Measurements from ENCODE around the gene SDR42E1.

Gene SDR42E1

GRCh38 chr16:82011199-82011641 is at the start of gene SDR42E1:
TSS of gene SDR42E1 (minus strand) at chr16:82011470. CDS start at chr16:82000858, 10,612 bp downstream.
- DNase-seq = no peak

- DNase-seq = no peak
Measured at GRCh38 chr16:82059983-82060421, 48.7 kb upstream of the SDR42E1 start.

GRCh38 chr16:82059161-82059982 is 48.1 kb upstream of the SDR42E1 start:
- no peak for DNase-seq

GRCh38 chr16:82056550-82056896 is 45.3 kb upstream of the SDR42E1 start:
- DNase-seq = no peak

GRCh38 chr16:82055728-82056549 is 44.7 kb upstream of the SDR42E1 start:
- DNase-seq = no peak

GRCh38 chr16:82055117-82055516 is 43.8 kb upstream of the SDR42E1 start:
- DNase-seq = no peak

- no peak for DNase-seq
Measured at GRCh38 chr16:82051656-82052055, 40.4 kb upstream of the SDR42E1 start.

- no peak for DNase-seq
Measured at GRCh38 chr16:82050909-82051357, 39.7 kb upstream of the SDR42E1 start.

- DNase-seq = no peak
Measured at GRCh38 chr16:82050506-82050905, 39.2 kb upstream of the SDR42E1 start.

- no peak for DNase-seq
Measured at GRCh38 chr16:82049484-82049883, 38.2 kb upstream of the SDR42E1 start.

- DNase-seq = no peak
Measured at GRCh38 chr16:82047787-82048186, 36.5 kb upstream of the SDR42E1 start.

- no peak for DNase-seq
Measured at GRCh38 chr16:82047374-82047773, 36.1 kb upstream of the SDR42E1 start.

- DNase-seq = no peak
Measured at GRCh38 chr16:82046941-82047340, 35.7 kb upstream of the SDR42E1 start.

GRCh38 chr16:82046541-82046940 is 35.3 kb upstream of the SDR42E1 start:
- no peak for DNase-seq

GRCh38 chr16:82045465-82045864 is 34.2 kb upstream of the SDR42E1 start:
- DNase-seq = no peak

GRCh38 chr16:82044585-82044911 is 33.3 kb upstream of the SDR42E1 start:
- no peak for DNase-seq

GRCh38 chr16:82043680-82044584 is 32.7 kb upstream of the SDR42E1 start:
- no peak for DNase-seq

GRCh38 chr16:82042846-82043245 is 31.6 kb upstream of the SDR42E1 start:
- no peak for DNase-seq

GRCh38 chr16:82042144-82042543 is 30.9 kb upstream of the SDR42E1 start:
- no peak for DNase-seq

- no peak for DNase-seq
Measured at GRCh38 chr16:82041542-82041941, 30.3 kb upstream of the SDR42E1 start.

- no peak for DNase-seq
Measured at GRCh38 chr16:82040296-82040695, 29.0 kb upstream of the SDR42E1 start.

- no peak for DNase-seq
Measured at GRCh38 chr16:82037666-82038065, 26.4 kb upstream of the SDR42E1 start.

GRCh38 chr16:82037251-82037650 is 26.0 kb upstream of the SDR42E1 start:
- no peak for DNase-seq

All from hippocampal formation (tissue), 2 donors.